ENCODE measurements around the gene OR6C70. TPM values are rescaled to one million over a fixed set of nuclear protein-coding genes. Genes with fewer than 3 reads are reported as not detected.
A peak's percentile ranks its signal among the peaks of the same experiment; 100 is the strongest.
"Not testable (repeated sequence)": the region's sequence is repeated elsewhere in the genome, so short reads cannot be mapped to it uniquely, and the experiment has no call there.

OR6C70 gene
- not detected for polyA plus RNA-seq (ENCODE audit: low read depth in 6 of 6)

GRCh38 chr12:55470088-55470829, at the start of gene OR6C70:
Gene OR6C70 (minus strand): TSS chr12:55470138. CDS start chr12:55470138, 0 bp downstream.
- Mint-ChIP-seq H3K36me3 (no peaks in the 10 kb centered on the region), H3K4me3 (peak within 1 kb of the TSS in 2 of 8 donors; percentile 22 to 52), H3K27ac (peak within 1 kb of the TSS in 3 of 6 donors; percentile 23 to 51 (median 25)), H3K27me3 (no peaks in the 10 kb centered on the region), H3K4me1 (peaks cover 26 to 36% (median 36%) of the 10 kb centered on the region in 3 donors), H3K9me3 (peaks cover 0 to 3% (median 0%) of the 10 kb centered on the region in 7 donors)
- DNase-seq = no peak
- no peak for ATAC-seq (ENCODE audit: low read depth in 2 of 2)

- no peak for ATAC-seq (ENCODE audit: low read depth in 2 of 2)
- peaks cover 23 to 40% (median 34%) of the 10 kb centered on the region in 3 donors for H3K27me3 Mint-ChIP-seq
- no peak overlapping the region for H3K4me3 Mint-ChIP-seq
- H3K9me3 Mint-ChIP-seq = peaks cover 4 to 16% (median 9%) of the 10 kb centered on the region in 7 donors
- peaks cover 7 to 22% of the 10 kb centered on the region in 2 donors for H3K36me3 Mint-ChIP-seq
- no peaks in the 10 kb centered on the region for H3K4me1 Mint-ChIP-seq
- no peak overlapping the region for H3K27ac Mint-ChIP-seq
- no peak for DNase-seq
Observed at GRCh38 chr12:55516391-55516790, 46.5 kb upstream of the OR6C70 start.

GRCh38 chr12:55515696-55516095, 45.8 kb upstream of the OR6C70 start:
- Mint-ChIP-seq H3K36me3 (peaks cover 7 to 22% of the 10 kb centered on the region in 2 donors), H3K27me3 (peaks cover 23 to 40% (median 34%) of the 10 kb centered on the region in 3 donors), H3K9me3 (peaks cover 4 to 14% (median 9%) of the 10 kb centered on the region in 7 donors), H3K4me3 (no peak overlapping the region), H3K27ac (peak overlapping the region in 1 of 6 donors; percentile 11), H3K4me1 (no peaks in the 10 kb centered on the region)
- no peak for DNase-seq
- ATAC-seq (ENCODE audit: low read depth in 2 of 2) = peak in 1 of 2 donors; percentile 30

- peaks cover 4 to 15% (median 6%) of the 10 kb centered on the region in 3 donors for H3K4me1 Mint-ChIP-seq
- no peak overlapping the region for H3K27ac Mint-ChIP-seq
- H3K36me3 Mint-ChIP-seq = no peaks in the 10 kb centered on the region
- DNase-seq = no peak
- peaks cover 0 to 6% (median 5%) of the 10 kb centered on the region in 3 donors for H3K27me3 Mint-ChIP-seq
- peaks cover 0 to 7% (median 0%) of the 10 kb centered on the region in 7 donors for H3K9me3 Mint-ChIP-seq
- no peak overlapping the region for H3K4me3 Mint-ChIP-seq
- ATAC-seq (ENCODE audit: low read depth in 2 of 2) = no peak
Observed at GRCh38 chr12:55501601-55502000, 31.7 kb upstream of the OR6C70 start.

- no peak overlapping the region for H3K4me3 Mint-ChIP-seq
- no peak for ATAC-seq (ENCODE audit: low read depth in 2 of 2)
- peaks cover 4 to 15% (median 6%) of the 10 kb centered on the region in 3 donors for H3K4me1 Mint-ChIP-seq
- peaks cover 0 to 13% (median 5%) of the 10 kb centered on the region in 3 donors for H3K27me3 Mint-ChIP-seq
- no peak for DNase-seq
- no peak overlapping the region for H3K27ac Mint-ChIP-seq
- H3K36me3 Mint-ChIP-seq = no peaks in the 10 kb centered on the region
- peaks cover 0 to 2% (median 0%) of the 10 kb centered on the region in 7 donors for H3K9me3 Mint-ChIP-seq
Observed at GRCh38 chr12:55499810-55500252, 29.9 kb upstream of the OR6C70 start.

- H3K4me3 Mint-ChIP-seq = no peak overlapping the region
Observed at GRCh38 chr12:55499231-55499630, 29.3 kb upstream of the OR6C70 start.

GRCh38 chr12:55495490-55495889, 25.6 kb upstream of the OR6C70 start:
- H3K4me3 Mint-ChIP-seq = no peak overlapping the region
- no peak for ATAC-seq (ENCODE audit: low read depth in 2 of 2)
- DNase-seq = no peak

More at GRCh38 chr12:55499231-55499630, 29.3 kb upstream of the OR6C70 start:
- Mint-ChIP-seq H3K9me3 (no peaks in the 10 kb centered on the region), H3K27me3 (peaks cover 0 to 13% (median 5%) of the 10 kb centered on the region in 3 donors), H3K27ac (peak overlapping the region in 3 of 6 donors; percentile 12 to 27 (median 12)), H3K4me1 (peaks cover 4 to 15% (median 6%) of the 10 kb centered on the region in 3 donors), H3K36me3 (no peaks in the 10 kb centered on the region)
- ATAC-seq (ENCODE audit: low read depth in 2 of 2) (no peak), DNase-seq (no peak)

GRCh38 chr12:55492078-55492477, 22.1 kb upstream of the OR6C70 start, which contains the start of gene OR6C68:
Gene OR6C68 (plus strand): TSS chr12:55492378. CDS start chr12:55492378, 0 bp downstream.
- no peak within 1 kb of the TSS for H3K4me3 Mint-ChIP-seq
- no peak within 1 kb of the TSS for H3K27ac Mint-ChIP-seq
- ATAC-seq (ENCODE audit: low read depth in 2 of 2) (no peak), DNase-seq (no peak)
- H3K9me3 Mint-ChIP-seq = peaks cover 0 to 2% (median 0%) of the 10 kb centered on the region in 7 donors
- peaks cover 4 to 13% (median 8%) of the 10 kb centered on the region in 3 donors for H3K27me3 Mint-ChIP-seq
- H3K36me3 Mint-ChIP-seq = no peaks in the 10 kb centered on the region
- H3K4me1 Mint-ChIP-seq = no peaks in the 10 kb centered on the region

More at GRCh38 chr12:55495490-55495889, 25.6 kb upstream of the OR6C70 start:
- peak overlapping the region in 1 of 6 donors; percentile 21 for H3K27ac Mint-ChIP-seq
- H3K4me1 Mint-ChIP-seq = peaks cover 4 to 6% (median 5%) of the 10 kb centered on the region in 3 donors
- no peaks in the 10 kb centered on the region for H3K9me3 Mint-ChIP-seq
- H3K36me3 Mint-ChIP-seq = no peaks in the 10 kb centered on the region
- H3K27me3 Mint-ChIP-seq = peaks cover 4 to 13% (median 8%) of the 10 kb centered on the region in 3 donors

- DNase-seq; H3K9me3 Mint-ChIP-seq; ATAC-seq (ENCODE audit: low read depth in 2 of 2); H3K4me3 Mint-ChIP-seq; H3K27ac Mint-ChIP-seq; H3K4me1 Mint-ChIP-seq; H3K36me3 Mint-ChIP-seq: not testable (repeated sequence)
- H3K27me3 Mint-ChIP-seq = peaks cover 4 to 18% (median 8%) of the 10 kb centered on the region in 3 donors
Observed at GRCh38 chr12:55484284-55484683, 14.3 kb upstream of the OR6C70 start.

GRCh38 chr12:55479136-55479535, 9.2 kb upstream of the OR6C70 start:
- not testable (repeated sequence) for H3K36me3 Mint-ChIP-seq; H3K27ac Mint-ChIP-seq; H3K4me1 Mint-ChIP-seq; H3K4me3 Mint-ChIP-seq; ATAC-seq (ENCODE audit: low read depth in 2 of 2); DNase-seq; H3K9me3 Mint-ChIP-seq
- peaks cover 4 to 18% (median 8%) of the 10 kb centered on the region in 3 donors for H3K27me3 Mint-ChIP-seq

GRCh38 chr12:55472264-55472663, 2.3 kb upstream of the OR6C70 start:
- ATAC-seq (ENCODE audit: low read depth in 2 of 2) (no peak), DNase-seq (no peak)
- Mint-ChIP-seq H3K27ac (no peak overlapping the region), H3K27me3 (no peaks in the 10 kb centered on the region), H3K4me3 (no peak overlapping the region), H3K36me3 (no peaks in the 10 kb centered on the region), H3K4me1 (peaks cover 18 to 31% (median 22%) of the 10 kb centered on the region in 3 donors), H3K9me3 (peaks cover 0 to 3% (median 0%) of the 10 kb centered on the region in 7 donors)

GRCh38 chr12:55469291-55469690, 647 bp downstream of the OR6C70 start:
- Mint-ChIP-seq H3K27ac (peak overlapping the region in 2 of 6 donors; percentile 25 to 51), H3K36me3 (no peaks in the 10 kb centered on the region), H3K4me3 (peak overlapping the region in 2 of 8 donors; percentile 22 to 52), H3K4me1 (peaks cover 26 to 38% (median 36%) of the 10 kb centered on the region in 3 donors), H3K9me3 (peaks cover 0 to 10% (median 0%) of the 10 kb centered on the region in 7 donors), H3K27me3 (no peaks in the 10 kb centered on the region)
- ATAC-seq (ENCODE audit: low read depth in 2 of 2) (no peak), DNase-seq (no peak)

GRCh38 chr12:55467836-55468235, 2.1 kb downstream of the OR6C70 start:
- DNase-seq = peak; percentile 36
- ATAC-seq (ENCODE audit: low read depth in 2 of 2) = peak; percentile 90 to 99
- Mint-ChIP-seq H3K36me3 (no peaks in the 10 kb centered on the region), H3K27me3 (no peaks in the 10 kb centered on the region), H3K27ac (peak overlapping the region in 2 of 6 donors; percentile 58 to 75), H3K9me3 (peaks cover 0 to 16% (median 4%) of the 10 kb centered on the region in 7 donors), H3K4me1 (peaks cover 26 to 40% (median 36%) of the 10 kb centered on the region in 3 donors), H3K4me3 (peak overlapping the region; percentile 32 to 86 (median 64))

Measured in naive B cell (primary cell).